GM19455 (cell line): ENCODE data around the gene MYBPC2.
"Not testable (repeated sequence)": the region's sequence is repeated elsewhere in the genome, so short reads cannot be mapped to it uniquely, and the experiment has no call there.

ENCODE experiments used
- ATAC-seq: cut with Tn5 transposase; IDR thresholded peaks from one replicate; pipeline ENCODE4 v1.9.1; 2021; ENCODE audit not compliant: unreplicated experiment

MYBPC2 gene

DNA sequence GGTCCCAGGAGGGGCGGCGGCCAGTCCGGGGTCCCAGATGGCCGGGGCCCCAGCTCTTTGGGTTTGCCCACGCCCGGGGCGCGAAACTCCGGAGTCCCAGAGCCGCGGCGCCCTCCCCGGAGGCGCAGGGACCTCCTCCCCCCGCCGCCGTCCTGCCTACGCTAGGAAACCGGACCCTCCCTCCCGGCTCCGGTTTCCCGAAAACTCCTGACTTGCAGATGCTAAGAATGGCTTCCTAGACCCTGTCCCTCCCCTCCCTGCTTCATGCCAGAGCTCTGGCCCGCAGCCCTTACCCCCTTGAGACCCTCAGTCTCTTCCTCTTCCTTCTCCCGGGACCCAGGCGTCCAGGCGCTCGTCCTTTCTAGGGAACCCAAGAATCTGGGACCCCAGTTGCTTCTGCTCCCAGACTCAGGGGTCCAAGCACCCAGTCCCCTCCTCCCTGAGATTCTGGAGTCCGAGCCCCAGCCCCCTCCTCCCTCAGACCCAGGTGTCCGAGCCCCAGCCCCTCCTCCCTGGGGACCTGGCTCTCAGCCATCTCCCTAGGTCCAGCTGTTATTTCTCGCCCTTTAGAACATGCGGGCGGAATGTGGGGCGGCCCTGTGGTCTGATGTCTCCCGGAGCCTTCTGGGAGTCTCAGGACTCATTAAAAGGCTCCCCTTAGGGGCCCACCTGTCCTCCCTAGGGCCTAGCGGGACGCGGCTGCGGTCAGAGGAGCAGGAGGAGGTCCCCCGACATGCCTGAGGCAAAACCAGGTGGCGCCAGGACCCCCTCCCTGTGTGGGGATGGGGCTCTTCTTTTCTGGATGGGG lies at the start of gene MYBPC2:
TSS of gene MYBPC2 (plus strand) at position 672 of the 808 bp plus-strand sequence. CDS start at position 734, 62 bp downstream.
- peak; percentile 14 for ATAC-seq

DNA sequence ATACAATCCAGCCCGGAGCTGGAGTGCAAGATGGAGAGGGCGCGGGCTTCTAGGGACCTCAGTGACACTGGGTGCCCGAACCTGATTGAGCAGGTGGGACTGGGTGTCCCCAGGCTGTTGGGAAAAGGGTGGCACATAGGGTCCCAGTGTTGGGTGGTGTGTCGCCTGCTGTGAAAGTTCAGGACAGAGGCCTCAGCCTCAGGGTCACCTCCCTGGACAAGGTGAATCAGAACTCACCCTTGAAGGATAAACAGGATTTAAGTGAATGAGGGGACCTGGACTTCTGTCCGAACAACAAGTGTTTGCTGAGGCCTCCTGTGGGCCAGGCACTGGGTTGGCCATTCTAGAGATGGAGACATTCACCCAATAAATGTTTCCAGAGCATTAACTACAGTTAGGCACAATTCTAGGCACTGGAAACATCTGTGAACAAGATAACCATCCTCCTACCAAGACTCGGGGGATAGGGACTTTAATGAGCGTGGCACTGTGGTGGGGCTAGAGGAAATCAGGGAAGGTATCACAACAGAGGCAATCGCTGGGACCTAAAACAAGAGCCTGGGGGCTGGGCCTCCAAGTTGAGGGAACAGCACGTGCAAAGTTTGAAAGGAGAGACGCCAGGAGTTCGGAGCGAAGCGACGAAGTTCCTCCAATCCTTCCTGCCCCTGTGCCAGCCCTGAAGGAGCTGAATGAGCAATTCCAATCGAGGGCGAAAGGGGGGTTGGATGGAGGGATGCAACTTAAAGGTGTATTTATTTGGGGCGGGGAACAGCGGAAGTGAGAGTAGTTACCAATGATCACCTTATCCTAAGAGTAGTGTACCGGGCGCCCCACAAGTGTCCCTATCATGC lies 49.5 kb upstream of the MYBPC2 start:
- ATAC-seq, result no peak

DNA sequence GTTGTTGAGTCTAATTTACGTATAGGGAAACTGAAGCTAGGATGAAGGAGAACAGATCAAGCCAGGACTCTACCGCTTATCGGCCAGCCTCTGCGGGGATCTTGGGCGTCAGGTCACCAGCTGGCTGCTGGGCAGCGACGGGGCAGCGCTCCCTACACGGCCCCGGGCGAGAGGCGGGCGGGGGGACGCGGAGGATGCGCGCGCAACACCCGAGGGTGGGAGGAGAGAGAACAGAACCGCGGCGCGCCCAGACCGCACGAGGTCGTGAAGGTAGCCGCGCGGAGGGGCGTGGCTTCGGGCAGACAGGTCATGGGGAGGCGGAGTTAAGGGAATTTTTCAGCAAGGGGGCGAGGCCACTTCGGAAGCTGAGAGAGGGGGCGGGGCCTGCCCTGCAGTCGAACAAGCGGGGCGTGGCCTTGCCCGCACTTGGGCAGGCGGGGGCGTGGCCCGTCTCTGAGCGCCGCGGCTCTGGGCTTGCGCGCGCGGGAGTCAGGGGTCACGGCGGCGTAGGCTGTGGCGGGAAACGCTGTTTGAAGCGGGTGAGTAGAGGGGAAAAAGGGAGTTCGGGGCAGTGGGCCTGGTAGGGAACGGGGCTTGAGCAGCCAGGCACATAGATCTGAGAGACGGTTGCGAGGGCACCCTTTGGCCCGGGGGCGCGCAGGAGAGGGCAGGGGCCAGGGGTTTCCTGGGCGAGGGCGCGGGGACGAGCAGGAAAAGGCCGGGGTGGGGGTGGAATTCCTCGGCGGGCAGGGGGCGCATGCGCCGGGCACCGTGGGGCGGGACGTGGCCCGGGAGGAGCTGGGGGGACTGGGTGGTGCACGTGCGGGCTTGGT lies 48.6 kb upstream of the MYBPC2 start, which contains the start of gene POLD1:
TSS of gene POLD1 (plus strand) at position 496 of the 833 bp plus-strand sequence. CDS start 14,505 bp downstream, outside the sequence.
- ATAC-seq, result peak; percentile 74

DNA sequence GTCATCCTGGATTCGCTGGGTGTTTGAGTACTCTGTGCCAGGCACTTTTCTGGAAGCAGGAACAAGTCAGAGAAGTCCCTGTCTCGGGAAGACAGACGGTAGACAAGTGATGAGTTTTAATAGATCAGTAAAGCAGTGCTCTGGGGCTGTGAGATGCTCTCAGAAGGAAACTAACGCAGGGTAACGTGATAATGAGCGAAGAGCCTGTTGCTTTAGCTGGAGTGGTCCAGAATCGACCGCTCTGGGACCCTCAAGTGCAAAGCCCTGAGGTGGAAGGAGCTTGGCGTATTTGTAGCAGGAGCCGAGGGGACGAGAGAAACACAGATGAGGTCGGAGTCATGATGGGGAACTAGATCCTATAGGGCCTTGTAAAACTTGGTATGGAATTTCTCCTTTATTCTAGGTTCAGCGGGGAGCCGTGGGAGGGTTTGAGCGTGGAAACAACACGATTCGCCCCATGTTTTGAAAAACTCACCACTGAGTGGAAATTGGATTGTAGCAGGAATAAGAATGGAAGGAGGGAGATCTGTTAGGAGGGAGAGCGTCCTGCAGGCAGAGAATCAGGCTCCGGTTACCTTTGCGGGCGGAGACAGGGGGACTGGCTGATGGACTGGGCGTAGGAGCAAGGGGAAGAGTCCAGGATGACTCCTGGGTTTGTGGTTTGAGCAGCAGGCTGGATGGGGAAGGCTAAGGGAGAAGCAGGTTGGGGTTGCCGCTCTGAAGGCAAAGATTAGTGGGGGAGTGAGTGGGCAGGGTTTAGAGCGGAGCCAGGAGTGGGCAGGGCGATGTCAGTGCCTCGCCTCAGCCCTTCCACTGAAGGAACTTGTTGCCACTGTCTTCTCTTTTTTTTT lies 47.8 kb upstream of the MYBPC2 start:
- no peak for ATAC-seq

DNA sequence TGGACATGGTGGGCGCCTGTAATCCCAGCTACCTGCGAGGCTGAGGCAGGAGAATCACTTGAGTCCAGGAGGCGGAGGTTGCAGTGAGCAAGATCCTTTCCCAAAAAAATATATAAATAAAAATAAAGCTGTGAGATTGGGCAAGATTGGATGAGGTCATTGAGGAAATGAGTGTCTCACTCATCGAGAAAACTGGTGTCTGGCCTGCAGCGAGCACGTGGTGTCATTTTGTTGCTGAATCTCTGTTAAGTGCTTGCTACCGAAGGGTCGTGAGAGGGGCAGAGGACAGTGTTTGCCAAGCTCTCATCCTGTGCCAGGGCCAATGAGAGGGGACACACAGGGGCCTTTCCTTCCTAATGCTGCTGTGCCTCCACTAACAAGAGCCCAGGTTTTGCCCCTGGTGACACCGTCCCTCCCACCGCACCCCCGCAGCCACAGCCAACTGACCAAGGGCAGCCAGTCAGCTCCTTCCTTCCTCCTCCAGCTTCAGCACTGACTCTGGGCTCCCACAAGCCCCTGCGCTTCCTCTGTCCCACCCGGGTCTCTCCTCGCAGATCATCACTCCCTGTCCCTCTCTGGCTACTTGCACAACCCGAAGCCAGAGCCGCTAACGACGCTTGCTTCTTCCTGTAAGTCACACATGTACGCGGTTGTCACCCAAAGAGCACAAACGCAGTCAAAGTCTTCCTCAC lies 45.4 kb upstream of the MYBPC2 start:
- ATAC-seq, result no peak

DNA sequence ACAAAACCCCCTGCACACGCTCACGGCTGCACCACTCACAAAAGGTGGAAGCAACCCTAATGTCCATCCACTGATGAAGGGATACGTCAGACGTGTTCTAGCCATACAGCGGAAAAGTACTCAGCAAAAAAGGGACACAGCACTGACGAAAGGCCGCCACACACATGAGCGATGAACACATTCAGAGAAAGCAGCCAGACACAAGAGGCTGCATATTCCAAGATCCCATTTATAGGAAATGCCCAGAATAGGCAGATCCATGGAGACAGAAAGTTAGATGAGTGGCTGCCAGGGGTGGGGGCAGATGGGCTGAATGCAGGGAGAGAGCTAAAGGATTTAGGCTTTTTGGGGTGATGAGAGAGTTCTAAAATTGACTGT lies 44.8 kb upstream of the MYBPC2 start:
- no peak for ATAC-seq

DNA sequence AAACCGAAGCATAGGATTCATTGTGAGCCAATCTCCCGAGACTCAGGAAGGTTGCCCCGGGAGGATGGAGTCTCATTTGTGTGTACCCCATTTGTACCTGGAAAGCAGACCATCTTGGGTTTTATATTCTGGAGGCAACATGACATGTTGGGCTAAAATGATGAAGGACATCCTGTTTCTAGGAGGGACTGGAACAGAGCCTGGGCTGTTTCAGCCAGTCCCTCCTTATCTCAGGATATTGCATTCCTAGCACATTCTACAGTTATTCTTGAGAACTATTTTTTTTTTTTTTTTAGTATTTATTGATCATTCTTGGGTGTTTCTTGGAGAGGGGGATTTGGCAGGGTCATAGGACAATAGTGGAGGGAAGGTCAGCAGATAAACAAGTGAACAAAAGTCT lies 42.4 kb upstream of the MYBPC2 start:
- not testable (repeated sequence) for ATAC-seq

DNA sequence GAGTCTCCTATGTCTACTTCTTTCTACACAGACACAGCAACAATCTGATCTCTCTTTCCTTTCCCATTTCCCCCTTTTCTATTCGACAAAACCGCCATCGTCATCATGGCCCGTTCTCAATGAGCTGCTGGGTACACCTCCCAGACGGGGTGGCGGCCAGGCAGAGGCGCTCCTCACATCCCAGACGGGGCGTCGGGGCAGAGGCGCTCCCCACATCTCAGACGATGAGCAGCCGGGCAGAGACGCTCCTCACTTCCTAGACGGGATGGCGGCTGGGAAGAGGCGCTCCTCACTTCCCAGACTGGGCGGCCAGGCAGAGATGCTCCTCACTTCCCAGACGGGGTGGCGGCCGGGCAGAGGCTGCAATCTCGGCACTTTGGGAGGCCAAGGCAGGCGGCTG lies 41.7 kb upstream of the MYBPC2 start:
- ATAC-seq, result not testable (repeated sequence)

DNA sequence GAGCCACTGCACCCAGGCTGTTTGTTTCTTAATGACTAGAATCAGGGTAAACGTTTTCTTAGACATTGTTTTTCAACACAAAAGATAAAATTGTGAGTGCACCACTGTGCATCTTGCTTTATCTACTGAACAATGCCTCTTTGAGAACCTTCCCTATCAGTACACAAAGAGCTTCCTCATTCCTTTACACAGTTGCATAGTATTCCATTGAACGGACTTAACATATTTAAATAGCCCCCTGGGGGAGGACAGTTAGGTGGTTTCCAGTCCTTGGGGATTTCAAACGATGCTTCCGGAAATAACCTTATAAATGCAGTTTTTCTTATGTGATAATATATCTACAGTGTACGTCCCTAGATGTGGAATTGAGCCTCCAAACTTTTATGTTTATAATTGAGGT lies 39.9 kb upstream of the MYBPC2 start:
- ATAC-seq, result no peak

DNA sequence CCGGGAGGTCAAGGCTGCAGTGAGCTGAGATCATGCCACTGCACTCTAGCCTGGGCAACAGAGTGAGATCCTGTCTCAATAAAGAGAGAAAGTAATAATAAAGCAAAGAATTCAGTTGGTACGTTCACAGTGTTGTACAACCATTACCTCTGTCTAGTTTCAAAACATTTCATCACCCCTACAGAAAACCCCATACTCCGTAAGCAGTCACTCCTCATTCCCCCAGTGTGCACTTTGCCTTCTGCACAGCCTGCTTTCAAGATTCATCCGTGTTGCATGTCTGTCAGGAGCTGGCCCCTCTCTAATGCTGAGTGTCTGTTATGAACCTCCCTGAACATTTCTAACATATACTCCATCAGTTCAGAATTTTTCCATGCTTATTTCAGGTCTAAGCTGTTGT lies 39.1 kb upstream of the MYBPC2 start:
- no peak for ATAC-seq

DNA sequence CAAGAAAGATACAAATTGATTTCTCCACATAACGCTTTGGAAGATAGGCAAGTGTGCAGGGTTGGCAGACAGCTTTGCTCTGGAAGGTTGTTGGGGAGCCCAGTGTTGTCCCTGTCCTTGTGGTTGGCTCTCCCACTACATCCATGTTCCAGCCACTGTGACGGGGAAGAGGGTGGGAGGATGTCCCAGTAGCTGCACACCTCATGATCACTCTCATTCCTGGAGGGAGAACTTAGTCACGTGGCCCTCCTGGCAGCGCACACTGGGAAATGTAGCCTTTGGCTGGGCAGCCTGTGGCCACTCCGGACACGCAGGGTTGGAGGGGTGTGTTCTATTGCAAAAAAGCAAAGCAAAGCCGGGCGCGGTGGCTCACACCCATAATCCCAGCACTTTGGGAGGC lies 38.7 kb upstream of the MYBPC2 start:
- no peak for ATAC-seq

DNA sequence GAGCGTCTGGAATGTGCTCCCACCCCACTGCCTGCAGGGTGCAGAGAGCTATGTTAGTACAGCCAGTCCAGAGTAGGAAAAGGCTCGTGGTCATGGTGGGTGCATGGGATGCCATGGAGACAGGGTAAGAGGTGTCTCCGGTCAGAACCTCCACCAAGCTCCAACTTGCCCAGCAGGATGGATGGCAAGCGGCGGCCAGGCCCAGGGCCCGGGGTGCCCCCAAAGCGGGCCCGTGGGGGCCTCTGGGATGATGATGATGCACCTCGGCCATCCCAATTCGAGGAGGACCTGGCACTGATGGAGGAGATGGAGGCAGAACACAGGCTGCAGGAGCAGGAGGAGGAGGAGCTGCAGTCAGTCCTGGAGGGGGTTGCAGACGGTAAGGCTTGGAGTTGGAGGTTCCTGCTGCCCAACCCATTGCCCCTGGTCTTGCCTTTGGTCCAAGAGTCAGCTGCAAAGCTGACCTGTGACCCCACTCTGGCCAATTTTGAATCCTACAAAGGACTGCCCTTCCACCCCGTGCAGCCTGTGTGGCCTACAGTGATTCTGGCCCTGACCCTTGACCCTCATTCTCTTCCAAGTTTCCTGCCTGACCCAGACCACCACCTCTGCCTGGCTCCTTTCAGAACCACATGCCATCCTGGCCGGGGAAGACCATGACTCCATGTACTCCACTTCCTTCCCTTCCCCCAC lies 33.9 kb upstream of the MYBPC2 start:
- ATAC-seq, result no peak

DNA sequence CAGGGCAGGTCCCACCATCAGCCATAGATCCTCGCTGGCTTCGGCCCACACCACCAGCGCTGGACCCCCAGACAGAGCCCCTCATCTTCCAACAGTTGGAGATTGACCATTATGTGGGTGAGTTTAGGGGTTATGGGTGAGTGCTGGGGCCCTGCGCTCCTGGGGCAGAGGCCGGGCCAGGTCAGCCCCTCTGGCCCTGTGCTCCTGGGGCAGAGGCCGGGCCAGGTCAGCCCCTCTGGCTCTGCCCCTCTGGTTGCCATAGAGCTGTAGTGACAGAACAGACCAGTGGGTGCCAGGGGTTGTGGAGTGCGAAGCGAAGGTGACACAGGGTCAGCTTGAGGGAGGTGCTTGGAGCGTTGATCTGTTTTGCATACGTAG lies 33.3 kb upstream of the MYBPC2 start:
- no peak for ATAC-seq

DNA sequence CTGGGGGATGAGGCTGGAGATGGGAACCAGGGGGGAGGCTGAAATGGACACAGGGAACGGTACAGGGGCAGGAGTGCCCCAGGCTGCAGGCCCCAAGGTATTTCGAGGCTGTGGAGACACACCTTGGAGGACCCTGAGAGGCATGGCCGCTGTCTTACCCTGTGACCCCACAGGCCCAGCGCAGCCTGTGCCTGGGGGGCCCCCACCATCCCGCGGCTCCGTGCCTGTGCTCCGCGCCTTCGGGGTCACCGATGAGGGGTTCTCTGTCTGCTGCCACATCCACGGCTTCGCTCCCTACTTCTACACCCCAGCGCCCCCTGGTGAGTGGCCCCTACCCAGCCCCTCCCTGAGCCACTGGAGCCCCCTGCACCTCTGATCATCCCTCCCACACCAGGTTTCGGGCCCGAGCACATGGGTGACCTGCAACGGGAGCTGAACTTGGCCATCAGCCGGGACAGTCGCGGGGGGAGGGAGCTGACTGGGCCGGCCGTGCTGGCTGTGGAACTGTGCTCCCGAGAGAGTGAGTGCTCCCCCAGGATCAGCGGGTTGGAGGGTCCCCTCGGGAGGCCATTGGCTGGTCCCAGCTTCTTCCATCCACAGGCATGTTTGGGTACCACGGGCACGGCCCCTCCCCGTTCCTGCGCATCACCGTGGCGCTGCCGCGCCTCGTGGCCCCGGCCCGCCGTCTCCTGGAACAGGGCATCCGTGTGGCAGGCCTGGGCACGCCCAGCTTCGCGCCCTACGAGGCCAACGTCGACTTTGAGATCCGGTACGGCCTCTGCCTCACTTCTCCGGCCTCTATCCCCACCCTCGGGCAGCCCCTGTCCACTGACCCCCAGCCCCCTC lies 30.9 kb upstream of the MYBPC2 start:
- no peak for ATAC-seq

DNA sequence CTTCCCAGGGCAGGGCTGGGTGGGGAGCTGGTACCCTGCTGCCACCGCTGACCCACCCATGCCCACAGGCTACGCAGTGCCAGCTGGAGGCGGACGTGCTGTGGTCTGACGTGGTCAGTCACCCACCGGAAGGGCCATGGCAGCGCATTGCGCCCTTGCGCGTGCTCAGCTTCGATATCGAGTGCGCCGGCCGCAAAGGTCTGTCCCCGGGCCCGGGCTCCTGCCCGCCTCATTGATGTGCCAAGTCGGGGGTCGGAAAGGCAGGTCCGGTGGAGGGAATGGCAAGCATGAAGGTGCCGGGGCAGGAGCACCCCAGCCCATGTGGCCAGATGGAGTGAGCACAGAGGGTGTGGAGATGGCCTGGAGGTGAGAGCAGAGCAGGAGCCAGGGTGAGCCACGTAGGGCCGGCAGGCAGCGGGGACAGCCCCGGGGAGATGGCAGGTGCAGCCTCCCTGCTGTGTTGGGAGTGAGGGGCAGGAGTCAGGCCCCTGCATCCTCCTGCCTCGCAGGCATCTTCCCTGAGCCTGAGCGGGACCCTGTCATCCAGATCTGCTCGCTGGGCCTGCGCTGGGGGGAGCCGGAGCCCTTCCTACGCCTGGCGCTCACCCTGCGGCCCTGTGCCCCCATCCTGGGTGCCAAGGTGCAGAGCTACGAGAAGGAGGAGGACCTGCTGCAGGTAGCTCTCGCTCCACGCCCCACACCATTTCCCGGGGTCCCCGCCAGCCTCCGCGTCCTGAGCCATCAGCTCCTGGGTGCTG lies 30.0 kb upstream of the MYBPC2 start:
- ATAC-seq, result no peak

DNA sequence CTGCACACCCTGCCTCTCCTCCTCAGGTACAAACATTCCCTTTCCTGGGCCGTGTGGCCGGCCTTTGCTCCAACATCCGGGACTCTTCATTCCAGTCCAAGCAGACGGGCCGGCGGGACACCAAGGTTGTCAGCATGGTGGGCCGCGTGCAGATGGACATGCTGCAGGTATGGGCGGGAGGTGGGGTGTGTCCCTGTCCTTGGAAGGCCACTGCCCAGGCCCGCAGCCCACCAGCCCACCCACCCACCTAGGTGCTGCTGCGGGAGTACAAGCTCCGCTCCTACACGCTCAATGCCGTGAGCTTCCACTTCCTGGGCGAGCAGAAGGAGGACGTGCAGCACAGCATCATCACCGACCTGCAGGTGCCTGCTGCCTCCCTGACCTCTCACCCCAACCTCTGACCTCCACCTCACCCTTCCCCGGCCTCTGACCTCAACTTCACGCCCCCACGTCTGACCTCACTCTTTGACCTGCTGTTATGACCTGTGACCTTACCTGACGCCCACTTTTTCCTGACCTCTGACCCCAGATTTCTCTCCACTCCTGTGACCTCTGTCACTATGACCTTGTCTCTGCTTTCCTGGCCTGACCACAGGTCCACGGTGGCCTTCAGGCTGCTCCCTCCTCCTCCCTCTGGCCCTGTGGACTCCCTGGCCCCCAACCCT lies 26.4 kb upstream of the MYBPC2 start:
- ATAC-seq, result no peak

DNA sequence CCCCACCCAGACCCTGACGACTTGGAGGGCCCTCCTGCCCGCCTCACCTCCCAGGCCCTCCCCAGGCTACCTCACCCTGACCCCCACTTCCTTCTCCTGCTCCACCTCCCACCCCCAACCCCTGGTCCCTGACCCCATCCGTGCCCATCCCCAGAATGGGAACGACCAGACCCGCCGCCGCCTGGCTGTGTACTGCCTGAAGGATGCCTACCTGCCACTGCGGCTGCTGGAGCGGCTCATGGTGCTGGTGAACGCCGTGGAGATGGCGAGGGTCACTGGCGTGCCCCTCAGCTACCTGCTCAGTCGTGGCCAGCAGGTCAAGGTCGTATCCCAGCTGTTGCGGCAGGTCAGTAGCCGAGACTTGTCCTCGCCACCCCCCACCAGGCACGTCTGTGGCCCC lies 25.9 kb upstream of the MYBPC2 start:
- ATAC-seq, result no peak
